HT1080 (cell line): ENCODE measurements around the gene ACTR1B. TPM values are rescaled to one million over a fixed set of nuclear protein-coding genes. Genes with fewer than 3 reads are reported as not detected.
A peak's percentile ranks its signal among the peaks of the same experiment; 100 is the strongest.
"Not testable (repeated sequence)": the region's sequence is repeated elsewhere in the genome, so short reads cannot be mapped to it uniquely, and the experiment has no call there.

Experiments
- DNase-seq: peaks from one replicate; pipeline ENCODE4 v3.0.0-alpha.2; 2015; ENCODE audit warnings: low read depth
- total RNA-seq: library from RNA; depleted of rRNA; stranded (reverse); fragments of >200 nt; shearing (Covaris generic); gene quantifications from 2 replicates; pipeline ENCODE4 v1.2.3, GENCODE V29; 2014

ACTR1B gene
- total RNA-seq, 1 experiment from 2014 or later: 46.9 TPM

DNA sequence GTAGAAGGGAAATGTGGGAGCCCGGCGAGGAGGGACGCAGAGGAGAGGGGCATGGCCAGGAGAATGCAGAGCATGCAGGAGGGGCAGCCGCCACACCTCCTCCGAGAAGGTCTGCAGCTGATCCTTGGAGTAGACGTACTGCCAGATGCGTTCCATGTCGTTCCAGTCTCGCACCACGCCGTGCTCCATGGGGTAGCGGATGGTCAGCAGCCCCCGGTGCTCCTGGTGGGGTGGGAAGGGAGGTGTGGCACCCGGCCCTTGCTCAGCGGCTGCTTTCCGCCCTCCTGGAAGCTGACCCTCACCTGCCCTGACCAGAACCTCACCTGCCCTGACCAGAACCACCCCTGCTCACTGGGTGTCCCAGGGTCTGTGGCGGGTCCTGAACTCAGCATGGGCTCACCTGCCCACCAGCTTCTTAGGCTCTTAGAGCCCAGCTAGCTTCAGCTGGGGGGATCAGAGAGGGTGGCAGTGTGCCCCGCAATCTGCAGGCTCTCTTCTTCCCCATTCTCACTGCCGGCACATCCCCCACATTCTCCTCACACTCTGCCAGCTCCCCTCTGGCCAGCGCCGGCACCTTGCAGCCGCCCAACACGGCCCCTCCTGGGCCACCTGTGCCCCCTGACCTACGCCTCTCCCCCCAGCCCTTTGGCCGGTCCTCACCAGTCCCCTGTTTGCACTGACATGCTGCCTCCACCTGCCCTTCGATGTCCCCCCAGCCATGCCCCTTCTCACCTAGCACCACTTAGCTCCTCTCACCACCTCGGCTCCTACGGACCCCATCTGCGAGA lies 4.4 kb downstream of the ACTR1B start:
- no peak for DNase-seq

DNA sequence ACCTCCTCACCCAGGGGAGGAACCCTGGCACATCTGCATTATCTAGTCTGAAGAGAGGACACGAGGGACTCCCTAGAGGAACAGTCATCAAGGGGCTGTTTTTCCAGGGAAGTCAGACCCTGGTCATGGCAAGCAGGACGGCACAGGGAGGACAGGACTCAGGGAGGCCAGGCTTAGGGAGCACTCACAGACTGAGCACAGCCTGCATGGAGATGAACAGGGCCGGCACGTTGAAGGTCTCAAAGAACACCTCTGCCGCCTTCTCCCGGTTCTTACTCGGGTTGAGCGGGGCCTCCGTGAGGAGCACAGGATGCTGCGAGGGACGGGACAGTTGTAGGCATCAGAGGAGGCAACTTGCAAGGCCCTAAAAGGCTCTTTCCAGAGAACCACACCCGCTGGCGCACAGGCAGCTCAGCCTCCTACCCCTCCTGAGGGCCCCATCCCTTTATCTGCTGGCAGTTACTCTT lies 5.1 kb downstream of the ACTR1B start:
- DNase-seq: no peak

DNA sequence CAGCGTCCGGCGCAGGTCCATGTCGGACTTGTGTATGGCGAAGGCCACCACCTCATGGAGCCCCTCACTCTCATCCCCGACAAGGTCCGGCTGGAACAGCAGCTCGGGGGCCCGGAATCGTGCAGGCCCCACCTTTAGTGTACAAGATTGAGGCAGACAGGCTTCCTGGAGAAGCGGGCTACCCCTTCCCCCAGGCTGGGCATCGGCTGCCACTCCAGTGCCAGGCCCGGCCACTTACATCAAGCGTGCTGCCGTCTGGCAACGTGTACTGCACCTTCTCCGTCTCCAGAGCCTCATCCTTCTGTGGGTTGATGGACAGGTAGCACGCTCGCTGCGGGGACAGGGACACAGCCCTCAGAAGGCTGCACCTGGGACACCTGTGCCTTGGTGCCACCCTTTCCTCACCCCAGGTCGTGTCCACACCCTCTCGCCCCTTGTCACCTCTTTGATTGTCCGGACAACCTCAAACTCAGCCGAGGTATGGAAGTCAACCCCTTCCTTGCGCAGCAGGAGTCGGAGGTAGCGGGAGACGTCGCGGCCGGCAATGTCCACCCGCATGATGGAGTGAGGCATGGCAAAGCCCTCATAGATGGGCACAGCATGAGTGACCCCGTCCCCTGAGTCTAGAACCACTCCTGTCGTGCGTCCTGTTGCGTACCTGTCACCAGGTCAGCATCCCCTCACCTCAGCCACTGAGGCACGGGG lies 5.7 kb downstream of the ACTR1B start:
- no peak for DNase-seq

DNA sequence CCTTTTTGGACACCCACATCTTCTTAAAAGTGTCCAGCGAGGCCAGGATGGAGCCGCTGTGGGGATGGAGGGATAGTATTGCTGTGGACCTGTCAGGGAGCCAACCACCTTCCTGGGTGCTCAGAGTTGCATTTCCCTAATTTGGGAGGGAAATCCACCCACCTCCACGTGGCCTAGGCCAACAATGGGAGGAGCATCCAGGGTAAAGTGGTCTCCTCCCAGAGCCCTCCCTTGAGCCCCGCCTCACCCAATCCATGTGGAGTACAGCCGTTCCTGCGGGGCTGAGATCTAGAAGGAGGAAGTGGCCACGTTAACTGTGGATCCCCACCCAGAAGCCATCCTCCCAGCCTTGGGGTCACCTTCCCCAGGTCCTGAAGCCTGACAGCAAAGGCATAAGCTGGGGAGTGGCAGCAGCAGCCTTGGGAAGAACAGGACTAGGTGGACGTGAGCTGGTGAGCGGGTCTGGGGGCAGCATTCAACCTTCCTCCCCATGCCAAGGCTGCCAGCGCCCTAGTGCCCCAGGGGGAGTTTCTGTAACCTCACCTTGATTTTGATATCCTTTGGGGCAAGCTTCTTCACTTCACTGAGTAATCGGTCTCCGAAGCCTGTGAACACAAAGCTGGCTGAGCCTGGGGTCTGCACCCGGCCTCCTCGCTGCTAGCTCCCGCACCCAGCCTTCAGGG lies 6.8 kb downstream of the ACTR1B start:
- no peak for DNase-seq

DNA sequence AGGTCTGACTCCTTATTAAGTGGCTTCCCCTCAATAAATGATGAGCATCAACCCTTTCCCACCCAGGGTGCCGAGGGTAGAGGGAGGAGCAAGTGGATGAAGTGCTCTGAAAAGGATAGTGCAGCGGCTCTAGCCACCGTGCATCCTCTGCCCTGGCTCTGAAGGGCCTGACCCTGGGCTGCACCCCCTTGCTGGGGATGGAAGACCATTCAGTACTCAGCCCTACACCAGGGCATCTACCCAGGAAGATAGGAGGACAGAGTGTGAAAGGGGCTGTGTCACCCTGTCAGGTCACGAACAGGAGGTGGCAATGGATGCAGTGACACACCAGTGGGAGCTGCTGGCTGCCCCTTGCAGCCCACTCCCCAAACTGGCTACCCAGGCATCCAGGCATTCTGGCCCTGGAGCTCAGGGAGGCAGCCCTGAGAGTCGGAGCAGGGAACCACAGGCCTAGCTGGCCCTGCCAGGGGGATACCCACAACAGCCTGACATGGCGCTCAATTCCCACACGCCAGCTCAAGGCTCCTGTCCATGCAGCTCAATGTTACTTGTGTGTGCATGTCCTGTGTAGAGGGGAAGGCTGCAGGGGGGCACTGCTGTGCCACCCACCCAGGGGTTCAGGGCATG lies 7.6 kb downstream of the ACTR1B start:
- DNase-seq: no peak

DNA sequence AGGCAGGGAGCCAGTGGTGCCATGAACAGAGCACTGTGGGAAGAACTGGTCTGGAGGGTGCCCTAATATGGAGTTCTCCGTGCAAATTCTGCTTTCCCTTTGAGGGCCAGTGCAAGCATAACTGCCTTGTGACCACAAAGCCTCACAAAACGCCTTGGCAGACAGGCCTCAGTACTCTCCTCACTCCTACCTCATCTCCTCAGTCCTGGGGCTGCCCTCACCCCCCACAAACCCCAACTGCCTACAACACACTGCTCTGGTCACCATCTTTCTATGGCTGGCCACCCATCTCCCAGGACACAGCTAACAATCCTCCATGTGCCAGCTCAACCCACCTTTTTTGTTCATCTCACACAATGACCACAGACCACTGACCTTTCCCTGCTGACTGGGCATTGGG lies 9.1 kb downstream of the ACTR1B start:
- no peak for DNase-seq

DNA sequence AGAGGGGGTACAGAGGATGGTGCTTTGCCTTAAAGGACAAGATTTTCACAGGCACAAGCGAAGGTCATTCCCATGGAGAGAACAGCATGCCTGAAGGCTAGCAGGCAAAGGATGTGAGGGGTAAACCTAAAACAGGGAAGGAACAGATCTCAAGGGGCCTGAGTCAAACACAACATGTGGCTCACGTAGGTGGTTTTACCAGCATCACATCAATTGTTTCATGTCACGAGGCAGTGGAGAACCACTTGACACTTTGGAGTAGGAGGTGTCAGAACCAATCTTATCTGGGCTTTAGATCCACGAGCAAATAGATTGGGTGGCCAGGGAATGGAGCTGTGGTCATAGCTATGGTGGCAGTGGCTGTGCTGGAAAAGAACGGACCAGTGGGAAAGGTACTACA lies 9.5 kb downstream of the ACTR1B start:
- DNase-seq: no peak

DNA sequence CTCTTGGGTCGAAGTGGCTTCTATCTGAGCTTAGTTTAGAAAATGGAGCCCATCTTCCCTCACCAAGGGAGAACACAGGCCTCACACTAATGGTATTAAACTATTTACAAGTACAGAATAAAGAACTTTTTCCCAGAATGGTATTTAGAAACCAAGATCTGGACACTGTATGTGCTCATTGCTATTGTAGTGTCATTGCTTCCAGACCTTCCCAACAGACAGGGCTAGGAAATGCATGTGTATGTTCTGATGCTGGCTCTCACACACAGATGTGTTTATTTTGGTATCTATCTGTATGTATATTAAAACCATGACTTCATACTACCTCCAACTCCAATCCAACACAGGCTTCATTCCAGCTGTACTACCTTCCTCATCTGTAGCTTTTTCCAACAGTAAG lies 10.0 kb downstream of the ACTR1B start:
- DNase-seq: no peak

DNA sequence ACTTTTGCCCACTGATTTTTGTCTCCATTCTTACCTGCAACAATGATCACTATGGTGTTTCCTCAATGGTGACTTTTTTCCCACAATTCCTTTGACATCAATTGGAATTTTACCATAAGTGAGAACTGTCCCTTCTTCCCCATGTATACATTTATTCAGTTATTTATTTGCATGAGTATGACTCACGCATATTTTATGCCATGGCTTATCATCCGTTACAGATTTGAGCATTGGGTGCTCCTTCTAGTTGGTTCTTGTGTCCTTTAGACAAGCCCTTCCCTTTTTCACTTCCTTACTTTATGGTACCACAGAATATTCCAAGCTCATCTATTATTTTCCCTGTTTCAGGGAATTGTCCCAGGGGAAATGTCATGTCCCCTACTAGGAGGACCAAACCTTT lies 10.4 kb downstream of the ACTR1B start:
- no peak for DNase-seq

DNA sequence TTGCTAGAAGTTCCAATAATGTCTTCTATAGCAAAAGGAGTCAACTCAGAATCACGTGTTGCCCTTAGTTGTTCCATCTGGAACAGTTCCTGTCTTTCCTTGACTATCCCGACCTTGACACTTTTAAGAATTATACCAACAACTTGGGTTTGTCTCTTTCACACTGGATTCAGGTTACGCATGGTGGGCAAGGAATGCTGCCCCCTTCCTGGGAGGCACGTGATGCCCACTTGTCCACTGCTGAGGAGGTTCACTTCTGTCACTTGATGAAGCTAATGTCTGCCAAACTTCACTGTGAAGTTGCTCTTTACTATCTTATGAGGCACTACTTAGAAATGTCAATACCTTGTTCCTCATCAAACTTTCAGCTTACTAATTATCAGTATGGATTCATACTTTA lies 12.7 kb downstream of the ACTR1B start:
- DNase-seq: no peak

DNA sequence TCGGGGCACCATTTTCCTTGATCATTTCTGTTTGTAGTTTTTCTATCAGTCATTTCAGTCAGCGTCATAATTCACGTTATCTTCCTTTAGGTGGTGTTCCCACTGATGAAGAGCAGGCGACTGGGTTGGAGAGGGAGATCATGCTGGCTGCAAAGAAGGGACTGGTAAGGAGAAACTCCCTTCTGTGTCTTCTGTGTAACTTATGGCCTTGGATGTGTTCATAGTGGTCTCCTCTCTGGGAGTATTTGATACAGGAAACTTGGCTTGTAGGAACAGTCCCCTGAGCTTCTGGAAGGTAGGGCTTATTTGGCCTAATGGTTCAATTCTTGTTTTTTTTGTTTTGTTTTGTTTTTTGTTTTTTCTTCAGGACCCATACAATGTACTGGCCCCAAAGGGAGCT lies 16.9 kb downstream of the ACTR1B start:
- no peak for DNase-seq

DNA sequence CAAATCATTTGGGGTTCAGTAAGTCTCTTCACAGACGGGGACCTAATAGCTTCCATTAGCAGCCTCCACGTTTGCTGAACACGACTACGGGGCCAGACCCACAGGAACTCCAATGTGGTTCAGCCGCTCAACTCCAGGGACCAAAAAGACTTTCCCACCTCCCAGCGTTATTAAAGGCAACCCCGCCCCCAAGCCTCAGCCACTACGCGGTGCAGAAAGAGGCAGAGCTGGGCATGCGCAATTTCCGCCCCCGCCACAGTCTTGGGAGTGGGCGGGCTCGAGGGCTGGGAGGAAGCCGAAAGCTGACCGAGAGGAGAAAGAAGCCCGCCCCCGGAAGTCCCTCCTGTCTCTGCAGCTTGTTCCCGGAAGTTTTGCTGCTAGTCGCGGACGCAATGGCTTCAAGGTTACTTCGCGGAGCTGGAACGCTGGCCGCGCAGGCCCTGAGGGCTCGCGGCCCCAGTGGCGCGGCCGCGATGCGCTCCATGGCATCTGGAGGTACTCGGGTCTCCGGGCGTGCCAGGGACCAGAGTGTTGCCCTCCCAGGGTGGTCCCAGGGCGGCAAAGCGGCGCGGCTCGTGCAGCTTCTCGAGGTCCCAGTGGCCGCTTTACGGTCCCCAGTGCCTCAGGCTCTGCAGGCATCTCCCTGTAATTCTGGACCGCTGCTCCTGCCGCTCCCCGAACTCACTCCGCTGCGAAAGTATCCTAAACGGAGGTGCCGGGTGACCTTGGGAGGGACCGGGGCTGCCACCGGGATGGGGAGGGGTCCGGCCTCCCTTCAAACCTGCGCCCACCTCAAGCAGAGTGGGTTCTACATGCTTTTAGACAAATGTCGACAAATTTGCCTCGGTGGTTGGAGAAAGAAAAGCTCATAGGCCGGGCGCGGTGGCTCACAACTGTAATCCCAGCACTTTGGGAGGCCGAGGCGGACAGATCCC lies 17.9 kb downstream of the ACTR1B start, which contains the start of gene COX5B:
Gene COX5B, plus strand, starts transcription at position 368 of the 935 bp plus-strand sequence. Its CDS starts 25 bp downstream, at position 393.
- DNase-seq: peak; percentile 97

DNA sequence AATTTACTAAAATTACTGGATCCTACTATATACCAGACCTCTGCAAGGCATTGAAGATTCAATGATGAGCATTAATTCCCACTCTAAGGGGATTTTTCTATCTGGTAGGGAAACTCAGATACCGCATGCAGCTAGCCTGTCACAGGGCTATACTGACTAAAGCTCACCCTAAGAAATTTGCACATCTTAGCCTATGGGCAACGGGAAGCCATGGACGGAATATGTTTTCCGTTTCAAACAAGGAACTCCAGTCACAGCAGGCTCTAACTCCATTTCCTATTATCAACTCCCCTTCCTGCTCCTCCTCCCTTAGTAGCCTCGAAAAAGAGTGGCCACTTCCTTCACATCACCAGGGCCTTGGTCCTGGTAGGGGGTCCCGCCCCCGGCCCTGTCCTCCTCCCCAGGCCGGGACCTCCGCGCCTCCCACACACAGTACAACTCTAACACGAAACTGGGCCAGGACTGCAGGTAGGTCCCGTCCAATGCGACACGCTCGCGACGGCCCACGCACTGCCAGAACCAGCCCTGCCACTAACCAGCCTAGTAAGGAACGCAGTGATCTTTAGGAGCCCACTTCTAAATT lies 18.6 kb downstream of the ACTR1B start:
- DNase-seq: no peak

DNA sequence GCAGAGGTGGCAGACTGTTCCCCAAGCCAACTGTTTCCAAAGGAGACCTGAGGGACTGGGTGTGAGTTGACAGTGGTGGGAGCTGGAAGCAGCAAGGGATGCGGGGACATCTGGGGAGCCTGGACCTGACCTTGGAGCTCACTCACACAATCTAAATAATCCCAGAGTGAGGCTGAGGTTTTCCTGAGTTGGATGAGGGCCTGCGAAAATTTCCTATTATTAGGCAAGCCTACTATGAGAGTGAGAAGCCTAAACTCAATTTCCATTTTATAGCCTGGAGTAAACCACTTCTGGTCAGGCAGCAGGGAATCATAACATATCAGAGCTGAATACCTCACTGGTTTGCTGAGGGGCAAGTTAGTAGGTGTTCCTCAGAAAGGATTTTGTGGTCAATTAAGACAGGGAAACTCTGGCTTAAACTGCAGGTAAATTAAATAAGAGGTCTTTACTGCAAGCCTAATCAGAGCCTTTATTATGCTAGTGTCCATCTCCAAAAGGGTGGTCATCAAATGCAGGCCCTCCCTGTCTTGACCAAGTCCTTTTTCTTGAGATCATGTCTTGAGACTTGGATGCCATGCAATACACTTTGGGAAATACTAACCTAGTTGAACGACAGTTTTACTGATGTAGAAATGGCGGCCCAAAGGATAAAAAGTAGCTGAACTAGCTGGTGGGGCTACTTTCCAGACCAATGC lies 19.7 kb downstream of the ACTR1B start:
- no peak for DNase-seq

DNA sequence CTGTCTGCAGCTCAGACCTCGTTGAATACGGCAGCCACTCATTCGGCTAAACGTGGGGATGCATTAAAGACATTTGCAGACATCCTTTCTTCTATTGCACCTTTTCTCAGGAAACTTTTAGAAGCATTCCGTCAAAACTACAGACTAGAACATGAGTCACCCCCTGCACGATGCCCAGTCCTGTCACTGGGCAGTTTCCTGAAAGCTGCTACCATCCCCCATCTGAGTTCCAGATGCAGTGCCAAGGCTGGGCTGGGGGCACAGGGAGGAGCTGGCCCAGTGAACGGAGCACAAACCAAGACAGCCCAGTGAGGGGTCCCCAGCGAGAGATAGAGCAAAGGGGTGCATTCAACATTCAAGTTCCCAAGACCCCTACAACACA lies 37.8 kb downstream of the ACTR1B start:
- peak; percentile 43 for DNase-seq

DNA sequence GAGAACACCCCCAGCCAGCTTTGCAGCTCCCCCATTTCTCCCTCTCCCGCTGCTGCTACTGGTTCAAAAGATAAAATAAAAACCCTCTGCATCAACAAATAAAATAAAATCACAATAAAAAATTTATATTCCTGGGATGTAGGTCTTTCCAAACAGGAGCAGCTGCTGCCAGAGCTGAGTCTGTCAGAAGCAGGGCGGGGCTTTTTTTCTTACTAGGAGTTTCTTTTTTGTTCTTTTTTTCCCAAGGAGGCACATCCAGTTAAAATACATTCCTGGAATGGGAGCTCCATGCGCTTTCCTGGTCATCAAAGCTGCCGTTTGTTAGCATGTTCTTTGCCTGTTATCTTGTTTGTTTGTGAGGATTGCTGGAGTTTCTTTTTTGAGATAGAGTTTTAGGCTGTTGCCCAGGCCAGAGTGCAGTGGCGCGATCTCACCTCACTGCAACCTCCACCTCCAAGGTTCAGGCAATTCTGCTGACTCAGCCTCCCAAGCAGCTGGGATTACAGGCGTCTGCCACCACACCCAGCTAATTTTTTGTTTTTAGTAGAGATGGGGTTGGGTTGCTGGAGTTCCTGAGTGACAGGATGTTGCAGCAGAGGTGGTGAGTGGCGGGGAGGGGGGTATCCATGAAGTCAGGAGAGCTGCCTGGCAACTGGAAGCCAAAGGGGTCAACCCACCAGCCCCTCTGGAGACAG lies 38.3 kb downstream of the ACTR1B start:
- peak; percentile 44 for DNase-seq

DNA sequence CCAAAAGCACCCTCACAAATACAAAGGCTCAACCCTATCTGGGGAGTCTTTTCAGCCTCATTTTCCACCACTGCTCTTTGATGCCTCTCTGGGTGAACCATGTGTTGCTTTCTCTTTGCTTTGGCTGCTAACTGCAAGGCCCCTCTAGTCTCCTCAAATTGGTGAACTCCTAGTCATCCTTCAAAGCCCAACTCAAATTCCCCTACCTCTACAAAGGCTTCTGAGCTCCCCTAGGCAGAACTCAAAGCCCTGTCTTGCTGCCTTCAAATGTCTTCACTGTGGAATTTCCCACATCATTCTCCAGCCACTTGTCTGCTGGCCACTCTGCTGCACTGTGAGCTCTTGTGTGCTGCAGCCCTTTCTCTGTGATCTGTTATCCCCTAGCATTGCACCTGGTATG lies 40.9 kb downstream of the ACTR1B start:
- DNase-seq: not testable (repeated sequence)

DNA sequence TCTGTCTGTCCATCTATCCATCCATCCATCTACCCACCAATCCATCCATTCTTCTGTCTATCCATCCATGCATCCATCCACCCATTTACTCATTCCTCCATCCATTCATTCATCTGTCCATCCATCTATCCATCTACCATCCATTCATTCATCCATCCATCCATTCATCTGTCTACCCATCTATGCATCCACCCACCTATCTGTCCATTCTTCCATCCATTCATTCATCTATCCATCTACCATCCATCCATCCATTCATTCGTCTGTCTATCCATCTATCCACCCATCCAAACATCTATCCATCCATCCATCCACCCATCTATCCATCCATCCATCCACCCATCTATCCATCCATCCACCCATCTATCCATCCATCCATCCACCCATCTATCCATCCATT lies 43.4 kb downstream of the ACTR1B start:
- DNase-seq: not testable (repeated sequence)
